Endothelial cell of umbilical vein (primary cell): ENCODE measurements around the gene OAS2. TPM values are rescaled to one million over a fixed set of nuclear protein-coding genes. Genes with fewer than 3 reads are reported as not detected.

ENCODE experiments used
- BruUV-seq: library from RNA; stranded (reverse); fragments of 400-500 nt; replicated peaks from 2 replicates; lab custom pipeline; 2021; lab: Mats Ljungman, UMichigan
- CTCF ChIA-PET: fragments of 300-600, 350-600 bp; sonication (Branson Sonifier 250); formaldehyde crosslinking; loops from one replicate; lab custom pipeline; 2021; ENCODE audit warnings: antibody characterized with exemption, inconsistent platforms; lab: Charles Lee
- POLR2A ChIA-PET: fragments of 300-600, 350-600 bp; sonication (Branson Sonifier 250); formaldehyde crosslinking; loops from one replicate; lab custom pipeline; 2021; ENCODE audit warnings: antibody characterized with exemption, inconsistent platforms; lab: Charles Lee
- DNase-seq: peaks from one replicate; pipeline ENCODE4 v3.0.0-alpha.2; 2011; ENCODE audit warnings: low read depth, low spot score
- FAIRE-seq: peaks from 2 replicates; lab custom pipeline; 2011; peaks lifted over from hg19 to GRCh38; lab: Jason Lieb, UNC
- H2AFZ ChIP-seq: 2 replicates; pipeline ENCODE4 v1.6.0; 2012; ENCODE audit warnings: low read depth, low read length, control low read depth, inconsistent platforms
- H3K27ac ChIP-seq: 2 replicates; pipeline ENCODE4 v1.5.1; 2011; ENCODE audit warnings: low read depth, mild to moderate bottlenecking, control low read depth, low read length, moderate library complexity; ENCODE audit not compliant: insufficient read depth
- H3K27me3 ChIP-seq, 2 experiments: 2 replicates each; pipeline versions ENCODE4 v1.6.0 to v1.6.1; 2011; ENCODE audit warnings: low read length in 2 of 2, mixed read lengths in 1 of 2; ENCODE audit not compliant: control insufficient read depth in 2 of 2, insufficient read depth in 2 of 2
- H3K36me3 ChIP-seq, 2 experiments: 2 replicates in 1 of 2; 3 replicates in 1 of 2; pipeline ENCODE4 v1.5.1; 2011; ENCODE audit warnings: low read length in 2 of 2, mild to moderate bottlenecking in 1 of 2, moderate library complexity in 1 of 2; ENCODE audit not compliant: control insufficient read depth in 2 of 2, insufficient read depth in 2 of 2; ENCODE audit errors: extremely low read depth in 1 of 2
- H3K4me1 ChIP-seq: 3 replicates; pipeline ENCODE4 v1.5.1; 2011; ENCODE audit warnings: mild to moderate bottlenecking, low read length; ENCODE audit not compliant: control insufficient read depth, insufficient read depth; ENCODE audit errors: extremely low read depth
- H3K4me2 ChIP-seq: 2 replicates; pipeline ENCODE4 v1.6.1; 2011; ENCODE audit warnings: low read length, control low read depth, mixed read lengths; ENCODE audit not compliant: insufficient read depth
- H3K4me3 ChIP-seq, 3 experiments: fragments of 200-600 bp in 1 of 3; sonication (generic), shearing (Covaris generic) in 1 of 3; replicated peaks in 1 of 3; 2 replicates each; pipeline ENCODE4 v1.5.1; 2011 to 2016; ENCODE audit warnings: control low read depth in 3 of 3, low read length in 3 of 3, mild to moderate bottlenecking in 2 of 3, inconsistent platforms in 1 of 3, low read depth in 1 of 3, moderate library complexity in 1 of 3; ENCODE audit not compliant: insufficient read depth in 1 of 3
- H3K79me2 ChIP-seq: 2 replicates; pipeline ENCODE4 v1.6.0; 2012; ENCODE audit warnings: low read length, inconsistent platforms; ENCODE audit not compliant: control insufficient read depth, insufficient read depth
- H3K9ac ChIP-seq: replicated peaks from 2 replicates; pipeline ENCODE3; 2011; ENCODE audit warnings: low read length, control low read depth; ENCODE audit not compliant: insufficient read depth; ENCODE audit errors: extremely low read depth
- H3K9me1 ChIP-seq: replicated peaks from 3 replicates; pipeline ENCODE4 v1.6.0; 2011; ENCODE audit warnings: mild to moderate bottlenecking, low read length; ENCODE audit not compliant: control insufficient read depth, insufficient read depth; ENCODE audit errors: extremely low read depth
- H3K9me3 ChIP-seq: replicated peaks from 2 replicates; pipeline ENCODE4 v1.5.1; 2012; ENCODE audit warnings: low read length, inconsistent platforms; ENCODE audit not compliant: control insufficient read depth, insufficient read depth
- H4K20me1 ChIP-seq: replicated peaks from 2 replicates; pipeline ENCODE3; 2011; ENCODE audit warnings: mild to moderate bottlenecking, low read length; ENCODE audit not compliant: control insufficient read depth, insufficient read depth; ENCODE audit errors: extremely low read depth
- EZH2 ChIP-seq: IDR thresholded peaks from 2 replicates; pipeline ENCODE4 v1.6.1; 2012; ENCODE audit warnings: borderline replicate concordance, low read depth, mild to moderate bottlenecking, moderate library complexity, low read length, inconsistent platforms; ENCODE audit not compliant: severe bottlenecking
- FOS ChIP-seq: IDR thresholded peaks from 2 replicates; pipeline ENCODE4 v1.6.1; 2011; ENCODE audit warnings: mild to moderate bottlenecking, low read length, moderate library complexity, borderline replicate concordance; ENCODE audit not compliant: insufficient read depth
- GATA2 ChIP-seq: IDR thresholded peaks from 2 replicates; pipeline ENCODE4 v1.7.0; 2011; ENCODE audit warnings: low read depth, mild to moderate bottlenecking, moderate library complexity, mixed read lengths, low read length; ENCODE audit not compliant: insufficient read length, insufficient read depth
- JUN ChIP-seq: IDR thresholded peaks from 2 replicates; pipeline ENCODE4 v1.6.1; 2011; ENCODE audit warnings: borderline replicate concordance, low read depth; ENCODE audit not compliant: insufficient read length, insufficient read depth
- MAX ChIP-seq: IDR thresholded peaks from 2 replicates; pipeline ENCODE4 v1.6.1; 2011; ENCODE audit not compliant: insufficient read depth, insufficient read length
- MYC ChIP-seq: IDR thresholded peaks from one replicate; pipeline ENCODE4 v1.6.1; 2011; ENCODE audit warnings: mild to moderate bottlenecking, low read depth, low read length
- POLR2AphosphoS5 ChIP-seq: IDR thresholded peaks from 2 replicates; pipeline ENCODE4 v1.6.1; 2012; ENCODE audit warnings: low read depth, mild to moderate bottlenecking, control low read depth, low read length, moderate library complexity; ENCODE audit not compliant: insufficient read depth
- dilution Hi-C: fragments of 300-500 bp; cut with MboI; formaldehyde crosslinking; loops from one replicate; pipeline ENCODE4 v1.15.0; 2019; ENCODE audit warnings: low sequenced_read_pairs; ENCODE audit not compliant: extremely low pct_ligation_motif_present
- intact Hi-C: fragments of 100-400 bp; cut with micrococcal nuclease; formaldehyde crosslinking; loops from one replicate; pipeline ENCODE4 v1.10.0; 2022
- polyA plus RNA-seq, 4 experiments: library from polyadenylated mRNA; depleted of rRNA in 3 of 4; stranded (reverse) in 3 of 4; unstranded in 1 of 4; fragments of >200 nt; gene quantifications; 2 replicates each; pipeline versions ENCODE4 v1.2.1 to v1.2.3, GENCODE V29; 2011 to 2012; ENCODE audit warnings: missing spikeins in 1 of 4
- total RNA-seq: library from RNA; stranded (reverse); gene quantifications from 2 replicates; pipeline ENCODE4 v1.2.3, GENCODE V29; 2021

OAS2 gene
- total and polyA plus RNA-seq, 2 donors (not counting 3 experiments of a cell fraction or from before 2014, with no cell fraction given) = 1.3 to 3.1 TPM

DNA sequence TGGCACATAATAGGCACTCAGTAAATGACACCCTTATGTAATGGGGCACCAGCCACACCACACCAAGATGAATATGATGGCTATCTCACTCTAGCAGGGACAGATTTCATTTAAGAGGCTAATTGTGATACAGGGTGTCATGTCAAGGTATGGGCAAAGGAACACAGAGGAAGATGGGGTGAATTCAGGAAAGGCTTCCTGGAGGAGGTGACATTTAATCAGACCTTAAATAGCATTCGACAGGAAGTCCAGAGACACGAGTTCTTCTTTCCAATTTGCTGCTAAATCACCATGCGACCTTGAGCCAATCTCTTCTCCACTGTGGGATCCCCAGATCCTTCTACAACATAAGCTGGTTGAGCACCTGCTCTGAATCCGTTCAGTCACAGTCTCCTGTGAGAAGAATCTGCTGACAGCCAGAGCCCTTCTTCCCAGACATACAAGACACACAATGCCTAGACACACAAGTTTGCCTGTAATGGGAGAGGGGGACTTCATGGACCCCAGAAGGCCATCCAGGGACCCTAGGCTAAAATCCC lies 76.7 kb downstream of the OAS2 start:
- CTCF ChIA-PET = interaction anchor here (1.0 kb wide), 1 partner anchor 62 kb away, joined by 3 read pairs; no protein-coding TSS in a partner anchor
- H4K20me1 ChIP-seq = no peaks in the 10 kb centered on the region
- DNase-seq = no peak
- H3K9me1 ChIP-seq = no peaks in the 10 kb centered on the region
- no peak overlapping the region for H2AFZ ChIP-seq
- H3K4me2 ChIP-seq = no peak overlapping the region
- BruUV-seq = no TSS peak
- H3K27ac ChIP-seq = no peak overlapping the region
- FAIRE-seq = no peak
- TF ChIP-seq MYC (no peak), JUN (no peak), FOS (no peak), GATA2 (no peak), POLR2AphosphoS5 (no peak), MAX (no peak), EZH2 (no peak)
- peaks cover 26 to 31% of the 10 kb centered on the region in 2 experiments for H3K27me3 ChIP-seq
- no peak overlapping the region for H3K9ac ChIP-seq
- no peaks in the 10 kb centered on the region for H3K4me1 ChIP-seq
- no peak overlapping the region for H3K4me3 ChIP-seq
- no peaks in the 10 kb centered on the region for H3K36me3 ChIP-seq
- intact Hi-C loops = no loop called here
- POLR2A ChIA-PET = no interaction called here
- H3K79me2 ChIP-seq = no peaks in the 10 kb centered on the region
- dilution Hi-C loops = no loop called here
- H3K9me3 ChIP-seq = no peaks in the 10 kb centered on the region
